GM21786 (cell line): ENCODE data around the gene PRSS37.

Source experiments
- ATAC-seq: cut with Tn5 transposase; IDR thresholded peaks from one replicate; pipeline ENCODE4 v1.9.1; 2021; ENCODE audit not compliant: unreplicated experiment

Gene PRSS37

GRCh38 chr7:141788296-141788695, 53.0 kb downstream of the PRSS37 start:
- no peak for ATAC-seq
